ENCODE data around the gene SCN8A.
"Not testable (repeated sequence)": the region's sequence is repeated elsewhere in the genome, so short reads cannot be mapped to it uniquely, and the experiment has no call there.

The SCN8A gene

GRCh38 chr12:51591016-51591901, at the start of gene SCN8A:
SCN8A (plus strand) TSS chr12:51591233; CDS start chr12:51662818, 71,585 bp downstream.
- no peak for FAIRE-seq

GRCh38 chr12:51546097-51546496, 44.9 kb upstream of the SCN8A start:
- no peak for FAIRE-seq

GRCh38 chr12:51547606-51548005, 43.4 kb upstream of the SCN8A start:
- no peak for FAIRE-seq

- no peak for FAIRE-seq
These were observed 42.8 kb upstream of the SCN8A start for GRCh38 chr12:51548241-51548640.

GRCh38 chr12:51549637-51550036, 41.4 kb upstream of the SCN8A start:
- FAIRE-seq, result no peak

GRCh38 chr12:51568271-51569032, 22.6 kb upstream of the SCN8A start:
- FAIRE-seq, result not testable (repeated sequence)

- no peak for FAIRE-seq
These were observed 11.6 kb upstream of the SCN8A start for GRCh38 chr12:51579321-51579850.

- FAIRE-seq, result no peak
These were observed 2.0 kb upstream of the SCN8A start for GRCh38 chr12:51589060-51589459.

GRCh38 chr12:51589557-51590176, 1.4 kb upstream of the SCN8A start:
- no peak for FAIRE-seq

GRCh38 chr12:51590347-51591015, 552 bp upstream of the SCN8A start:
- FAIRE-seq, result no peak

GRCh38 chr12:51592034-51592705, 1.1 kb downstream of the SCN8A start:
- FAIRE-seq, result no peak

GRCh38 chr12:51593021-51593420, 2.0 kb downstream of the SCN8A start:
- no peak for FAIRE-seq

- FAIRE-seq, result no peak
These were observed 2.5 kb downstream of the SCN8A start for GRCh38 chr12:51593539-51593938.

- no peak for FAIRE-seq
These were observed 7.1 kb downstream of the SCN8A start for GRCh38 chr12:51598156-51598555.

GRCh38 chr12:51600721-51601120, 9.7 kb downstream of the SCN8A start:
- no peak for FAIRE-seq

GRCh38 chr12:51601241-51601640, 10.2 kb downstream of the SCN8A start:
- FAIRE-seq, result no peak

- not testable (repeated sequence) for FAIRE-seq
These were observed 14.9 kb downstream of the SCN8A start for GRCh38 chr12:51605896-51606295.

GRCh38 chr12:51607197-51607596, 16.2 kb downstream of the SCN8A start:
- FAIRE-seq, result not testable (repeated sequence)

GRCh38 chr12:51620448-51620847, 29.4 kb downstream of the SCN8A start:
- FAIRE-seq, result no peak

- no peak for FAIRE-seq
These were observed 30.3 kb downstream of the SCN8A start for GRCh38 chr12:51621156-51621922.

- no peak for FAIRE-seq
These were observed 31.5 kb downstream of the SCN8A start for GRCh38 chr12:51622564-51622963.
